Stimulated activated CD8-positive, alpha-beta memory T cell treated with anti-CD3 and anti-CD28 coated beads, Interleukin-15, amount 100 ng/mL, for 1 hour (primary cell): ENCODE data around the gene SRSF3.
"Not testable (repeated sequence)": the region's sequence is repeated elsewhere in the genome, so short reads cannot be mapped to it uniquely, and the experiment has no call there.

Source experiments
- DNase-seq: peaks from one replicate; pipeline ENCODE4 v3.0.0-alpha.2; 2020; ENCODE audit warnings: low read depth

SRSF3 gene

DNA sequence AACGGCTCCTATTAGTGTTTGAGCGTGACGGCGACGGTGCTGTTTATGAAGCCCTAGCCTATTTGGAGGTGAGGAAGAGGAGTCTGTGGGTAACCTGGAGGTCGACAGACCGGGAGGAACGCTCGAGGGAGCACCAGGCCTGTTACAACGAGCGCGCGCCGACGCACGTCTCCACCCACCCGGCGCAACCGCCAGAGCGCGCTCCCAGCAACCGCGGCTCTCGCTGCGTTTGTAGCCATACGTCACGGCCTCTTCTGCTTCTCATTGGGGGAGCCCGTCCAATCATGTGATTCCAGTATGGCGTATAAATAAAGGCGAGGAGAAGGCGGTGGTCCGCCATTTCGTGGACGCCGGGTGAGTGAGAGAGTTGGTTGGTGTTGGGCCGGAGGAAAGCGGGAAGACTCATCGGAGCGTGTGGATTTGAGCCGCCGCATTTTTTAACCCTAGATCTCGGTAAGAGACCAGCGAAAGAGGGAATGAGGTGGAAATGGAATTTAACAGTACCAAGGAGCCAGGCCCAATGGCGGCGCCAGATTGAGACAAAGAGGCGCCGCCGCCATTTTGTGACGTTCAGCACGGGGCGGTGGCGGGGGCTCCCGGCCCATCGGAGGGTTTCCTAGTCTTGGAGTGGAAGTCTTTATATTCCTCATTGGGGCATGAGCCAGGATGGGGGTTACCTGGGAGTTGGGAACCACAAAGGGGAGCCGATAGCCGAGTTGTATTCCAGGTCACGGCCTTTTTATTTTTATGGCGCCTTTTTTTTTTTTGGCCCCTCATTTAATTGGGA lies at the start of gene SRSF3:
SRSF3 (plus strand) TSS at position 334 of the 787 bp plus-strand sequence. CDS start 2,401 bp downstream, outside the sequence.
- DNase-seq, result peak; percentile 83

GRCh38 chr6:36545767-36546307 lies 48.3 kb upstream of the SRSF3 start:
- DNase-seq, result no peak

DNA sequence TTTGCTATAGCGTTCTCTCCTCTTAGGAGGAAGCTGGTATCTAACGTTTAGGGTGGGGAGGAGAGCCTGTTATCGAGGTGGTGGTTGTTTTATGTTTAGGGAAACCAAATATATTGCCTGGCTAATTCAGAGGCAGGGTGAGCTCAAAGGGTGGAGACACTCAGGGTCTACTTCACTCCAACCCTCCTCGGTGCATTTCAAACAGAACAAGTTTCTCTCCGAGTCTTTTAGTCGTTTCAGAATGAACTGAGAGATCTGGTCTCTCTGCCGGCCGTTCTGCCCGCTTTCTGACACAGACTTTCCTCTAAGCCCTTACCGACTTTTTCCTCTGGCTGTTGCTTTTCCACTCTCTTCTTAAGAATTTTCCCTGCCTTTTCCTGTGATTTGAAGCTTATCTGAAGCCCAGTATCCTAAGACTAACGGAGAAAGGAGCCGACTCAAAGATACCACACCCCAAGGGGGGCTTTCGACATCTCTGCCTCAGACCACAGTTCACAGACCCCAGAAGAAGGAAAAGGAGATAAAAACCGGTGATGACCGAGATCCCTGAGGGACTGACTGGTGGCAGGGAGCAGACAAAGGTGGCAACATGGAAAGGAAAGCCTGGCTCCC lies 47.7 kb upstream of the SRSF3 start:
- no peak for DNase-seq

DNA sequence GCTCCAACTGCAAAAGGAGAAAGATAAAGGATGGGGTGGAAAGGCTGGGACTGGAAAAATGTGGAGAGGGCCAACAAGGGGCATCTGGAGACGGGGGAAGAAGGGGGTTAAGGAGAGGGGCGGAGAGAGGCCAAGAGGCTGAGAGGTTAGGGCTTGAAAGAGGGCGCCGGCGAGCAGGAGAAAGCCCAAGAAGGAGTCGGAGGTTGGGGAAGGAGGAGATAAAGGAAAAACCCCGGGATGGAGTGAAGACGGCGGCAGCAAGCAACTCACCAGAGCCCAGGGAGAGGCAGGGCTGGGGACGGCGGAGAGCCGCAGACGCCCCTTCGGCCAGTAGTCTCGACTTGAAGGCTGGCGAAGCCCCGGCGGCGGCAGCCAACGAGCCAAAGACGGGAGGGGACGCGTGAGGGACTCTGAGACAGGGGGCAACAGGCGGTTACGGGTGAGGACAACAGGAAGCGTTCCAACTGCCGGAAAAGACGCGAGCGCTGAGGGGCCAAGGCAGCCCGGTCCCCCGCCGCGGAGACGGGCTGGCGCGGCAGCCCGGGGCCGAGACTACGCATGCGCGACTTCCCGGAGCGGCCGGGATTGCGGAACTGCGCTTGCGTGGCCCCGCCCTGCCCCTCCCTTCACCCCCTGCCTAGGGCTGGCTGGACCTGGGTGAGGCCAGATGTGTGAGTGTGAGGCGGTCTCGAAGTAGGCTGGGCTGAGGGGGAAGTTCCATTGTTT lies 47.1 kb upstream of the SRSF3 start, which contains the start of gene STK38:
STK38 (minus strand) TSS at position 560 of the 726 bp plus-strand sequence. CDS start 7,277 bp downstream, outside the sequence.
- DNase-seq, result peak; percentile 88

DNA sequence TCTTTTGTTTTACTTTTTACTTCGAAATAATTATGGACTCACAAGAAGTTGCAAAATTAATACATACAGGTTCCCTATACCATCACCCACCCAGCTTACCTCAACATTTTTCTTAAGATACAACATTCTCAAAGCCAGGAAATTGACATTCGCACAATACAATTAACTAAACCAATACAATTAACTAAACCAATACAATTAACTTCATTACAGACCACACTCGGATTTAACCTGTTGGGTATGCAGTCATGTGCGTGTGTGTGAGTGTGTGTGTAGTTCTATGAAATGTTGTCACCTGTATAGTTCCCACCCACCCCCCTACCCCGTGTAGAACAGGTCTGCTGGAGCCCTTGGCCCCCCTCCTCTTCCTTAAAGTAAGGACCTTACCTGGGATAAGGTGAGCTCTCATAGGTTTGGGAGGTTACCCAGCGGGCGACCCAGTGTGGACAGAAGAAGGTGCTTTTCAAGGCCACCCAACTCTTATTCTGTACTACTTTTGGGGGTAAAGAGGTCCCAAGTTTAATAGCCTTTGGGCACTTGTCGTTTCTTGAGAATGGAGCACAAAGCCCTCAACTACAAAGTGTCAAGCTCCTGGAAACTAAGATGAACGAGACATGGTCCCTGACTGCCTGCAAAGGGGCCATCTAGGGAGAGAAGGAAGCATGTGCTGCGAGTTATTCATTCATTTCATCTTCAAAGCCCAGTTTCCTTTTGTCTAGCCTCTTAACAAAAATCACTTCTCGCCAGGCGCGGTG lies 46.3 kb upstream of the SRSF3 start:
- no peak for DNase-seq

GRCh38 chr6:36548401-36548743 lies 45.8 kb upstream of the SRSF3 start:
- DNase-seq, result no peak

DNA sequence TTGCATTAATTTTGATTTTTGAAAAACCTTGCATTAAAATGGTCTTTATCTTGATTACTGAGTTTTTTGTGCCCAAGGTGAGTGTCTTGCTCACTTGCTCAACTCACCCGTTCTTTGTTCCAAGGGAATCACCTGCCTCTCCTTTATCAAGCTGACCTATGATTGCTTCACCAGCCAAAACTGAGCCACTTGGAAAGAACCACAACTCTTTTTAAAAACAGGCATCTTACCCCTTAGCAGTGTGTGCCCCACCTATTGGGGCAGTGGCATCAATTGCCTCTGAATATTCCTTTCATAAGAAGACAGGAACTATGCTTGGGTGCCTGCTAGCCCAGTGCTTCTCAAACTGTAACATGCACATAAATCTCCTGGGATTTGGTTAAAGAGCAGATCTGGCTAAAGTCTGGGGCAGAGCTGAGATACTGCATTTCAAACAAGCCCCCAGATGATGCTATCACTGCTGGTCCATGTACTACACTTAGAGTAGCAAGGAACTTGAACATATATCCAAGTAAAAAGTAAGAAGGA lies 43.6 kb upstream of the SRSF3 start:
- no peak for DNase-seq

- DNase-seq, result no peak
These were observed 38.4 kb upstream of the SRSF3 start for GRCh38 chr6:36555750-36556252.

- DNase-seq, result no peak
These were observed 37.9 kb upstream of the SRSF3 start for GRCh38 chr6:36556281-36556680.

DNA sequence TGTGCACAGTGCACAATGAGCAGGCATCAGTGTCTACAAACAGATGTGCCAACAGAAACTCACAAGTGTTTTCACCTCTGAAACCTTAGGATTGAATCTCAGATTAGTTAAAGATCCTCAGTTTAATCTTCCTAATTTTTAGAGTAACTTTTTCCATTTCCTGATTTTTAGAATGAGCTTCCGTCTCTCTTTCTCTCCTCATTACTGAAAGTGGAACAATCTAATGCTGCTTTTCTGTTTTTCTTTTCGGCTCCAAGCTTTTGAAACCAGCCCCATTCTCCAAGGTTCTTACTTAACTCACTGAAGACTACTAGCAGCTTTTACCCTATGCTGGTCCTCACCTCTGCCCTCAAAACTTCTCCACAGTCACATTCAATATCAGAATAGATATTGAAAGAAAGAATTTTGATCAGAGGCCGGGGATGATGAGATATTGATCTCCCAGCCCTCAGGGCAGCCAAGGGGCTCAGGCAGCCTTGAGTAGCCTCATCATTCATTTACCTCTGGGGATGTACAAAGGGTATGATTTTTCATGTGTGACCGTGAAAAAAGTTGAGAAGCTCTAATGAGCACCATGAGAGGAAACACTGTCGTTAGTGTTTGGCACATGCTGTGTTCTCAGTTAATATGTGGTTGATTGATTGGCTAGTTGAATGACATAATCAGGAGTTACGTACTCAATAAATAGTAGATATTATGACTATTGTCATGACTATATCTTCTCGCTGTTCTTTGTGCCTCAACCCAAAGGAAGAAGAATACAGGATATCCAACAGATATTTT lies 35.0 kb upstream of the SRSF3 start:
- no peak for DNase-seq

GRCh38 chr6:36560822-36561221 lies 33.3 kb upstream of the SRSF3 start:
- DNase-seq, result no peak

GRCh38 chr6:36563237-36563927 lies 30.8 kb upstream of the SRSF3 start:
- DNase-seq, result no peak

DNA sequence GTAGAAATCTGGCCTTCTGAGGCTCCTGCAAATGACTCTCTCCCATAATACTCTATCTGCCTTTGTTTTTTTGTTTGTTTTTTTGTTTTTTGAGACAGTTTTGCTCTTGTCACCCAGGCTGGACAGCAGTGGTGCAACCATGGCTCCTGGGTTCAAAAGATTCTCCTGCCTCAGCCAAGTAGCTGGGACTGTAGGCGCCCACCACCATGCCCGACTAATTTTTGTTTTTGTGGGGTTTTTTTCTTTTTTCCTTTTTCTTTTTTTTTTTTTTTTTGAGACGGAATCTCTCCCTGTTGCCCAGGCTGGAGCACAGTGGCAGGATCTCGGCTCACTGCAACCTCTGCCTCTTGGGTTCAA lies 30.3 kb upstream of the SRSF3 start:
- no peak for DNase-seq

- no peak for DNase-seq
These were observed 27.7 kb upstream of the SRSF3 start for GRCh38 chr6:36566418-36566905.

DNA sequence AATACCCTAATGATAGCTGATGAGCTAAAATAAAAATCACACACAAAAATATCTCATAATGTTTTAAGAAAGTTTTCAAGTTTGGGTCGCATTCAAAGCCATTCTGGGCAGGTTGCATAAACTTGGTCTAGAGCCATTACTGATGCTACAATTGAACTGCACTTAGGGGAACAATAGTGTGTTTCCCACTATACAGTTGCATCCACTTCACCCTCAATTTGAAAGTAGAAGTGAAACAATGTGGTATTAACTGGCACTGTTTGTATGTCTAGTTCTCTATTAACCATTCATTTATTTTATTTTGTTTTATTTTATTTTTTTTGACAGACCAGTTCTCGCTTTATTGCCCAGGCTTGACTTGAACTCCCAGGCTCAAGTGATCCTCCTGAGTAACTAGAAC lies 23.9 kb upstream of the SRSF3 start:
- DNase-seq, result no peak

- no peak for DNase-seq
These were observed 22.8 kb upstream of the SRSF3 start for GRCh38 chr6:36571122-36572043.

GRCh38 chr6:36572353-36573311 lies 21.5 kb upstream of the SRSF3 start:
- not testable (repeated sequence) for DNase-seq

GRCh38 chr6:36574679-36575078 lies 19.5 kb upstream of the SRSF3 start:
- DNase-seq, result no peak
